Gastroesophageal sphincter (tissue), 4 donors: ENCODE results near the gene TOMM5. TPM values are rescaled to one million over a fixed set of nuclear protein-coding genes. Genes with fewer than 3 reads are reported as not detected.
"Not testable (repeated sequence)": the region's sequence is repeated elsewhere in the genome, so short reads cannot be mapped to it uniquely, and the experiment has no call there.

Experiments used
- ATAC-seq: fragments of 150-250 bp; one replicate; pipeline ENCODE4 v1.9.1; 2016; ENCODE audit warnings: mild to moderate bottlenecking, moderate library complexity
- H3K27ac ChIP-seq, 4 donors: fragments of 200-600 bp; sonication (generic) in 3 of 4; 1 replicate in 3 of 4; 2 replicates in 1 of 4; pipeline ENCODE4 v1.5.1; 2016 to 2019
- H3K27me3 ChIP-seq: fragments of 200-600 bp; sonication (generic); one replicate; pipeline ENCODE4 v1.5.1; 2019
- H3K36me3 ChIP-seq, 2 donors: fragments of 200-600 bp; sonication (generic); one replicate each; pipeline ENCODE4 v1.5.1; 2019; ENCODE audit warnings: control low read depth in 1 of 2
- H3K4me1 ChIP-seq, 3 donors: fragments of 200-600 bp; sonication (generic); 1 replicate in 2 of 3; 2 replicates in 1 of 3; pipeline ENCODE4 v1.5.1; 2016 to 2019; ENCODE audit warnings: control low read depth in 2 of 3
- H3K4me3 ChIP-seq, 2 donors: fragments of 200-600 bp; sonication (generic); one replicate each; pipeline ENCODE4 v1.5.1; 2019; ENCODE audit warnings: mild to moderate bottlenecking in 1 of 2, moderate library complexity in 1 of 2
- H3K9me3 ChIP-seq, 3 donors: fragments of 200-600 bp; sonication (generic); one replicate each; pipeline ENCODE4 v1.5.1; 2017 to 2019; ENCODE audit warnings: control low read depth in 2 of 3
- EP300 ChIP-seq: sonication (generic); formaldehyde crosslinking; IDR thresholded peaks from one replicate; pipeline ENCODE4 v1.6.1; 2017; ENCODE audit warnings: antibody characterized with exemption, mild to moderate bottlenecking
- POLR2A ChIP-seq, 2 donors: fragments of 450-650 bp; IDR thresholded peaks; one replicate each; pipeline ENCODE4 v1.6.1; 2017; ENCODE audit warnings: antibody characterized with exemption in 2 of 2, mild to moderate bottlenecking in 2 of 2, moderate library complexity in 1 of 2
- POLR2AphosphoS5 ChIP-seq: sonication (generic); formaldehyde crosslinking; IDR thresholded peaks from one replicate; pipeline ENCODE4 v1.6.1; 2017; ENCODE audit warnings: antibody characterized with exemption
- WGBS, 2 donors: methylation state at CpG; one replicate each; pipeline ENCODE4 v1.1.5; 2018; ENCODE audit warnings: low coverage in 1 of 2; 5-methylcytosine and 5-hydroxymethylcytosine counted together
- total RNA-seq, 4 donors: library from RNA; depleted of rRNA; stranded (reverse); fragments of >200 nt; gene quantifications; one replicate each; pipeline ENCODE4 v1.1.0, GENCODE V29; 2016
- TF ChIP-seq, protein P1 (sequence below), 4 experiments: fragments of 200-600 bp in 2 of 4; fragments of 450-650 bp in 2 of 4; sonication (generic) in 1 of 4; IDR thresholded peaks; one replicate each; pipeline ENCODE4 v1.5.1; 2017 to 2019; ENCODE audit warnings: antibody characterized with exemption in 4 of 4, mild to moderate bottlenecking in 2 of 4, moderate library complexity in 2 of 4

TOMM5 gene
- total RNA-seq, 4 donors from 2014 or later, result 46.8 to 85.6 (median 82.5) TPM

DNA sequence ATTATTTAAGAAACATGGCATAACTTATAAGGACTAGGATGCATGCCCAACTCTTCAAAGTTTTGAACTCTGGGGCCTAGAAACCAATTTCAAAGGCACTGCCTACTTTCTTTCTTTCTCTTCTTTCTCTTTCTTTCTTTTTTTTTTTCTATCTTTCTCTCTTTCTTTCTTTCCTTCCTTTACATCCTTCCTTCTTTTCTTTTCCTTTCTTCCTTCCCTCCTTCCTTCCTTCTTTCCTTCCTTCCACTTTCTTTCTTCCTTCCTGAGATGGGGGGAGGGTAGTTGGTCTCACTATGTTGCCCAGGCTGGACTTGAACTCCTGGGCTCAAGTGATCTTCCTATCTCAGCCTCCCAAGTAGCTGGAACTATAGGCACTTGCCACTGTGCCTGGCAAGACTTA is 15.9 kb upstream of the TOMM5 start:
- Histone ChIP-seq H3K27ac (no peak overlapping the region), H3K4me1 (no peaks in the 10 kb centered on the region), H3K9me3 (no peaks in the 10 kb centered on the region), H3K36me3 (no peaks in the 10 kb centered on the region), H3K4me3 (no peak overlapping the region), H3K27me3 (peaks cover 20% of the 10 kb centered on the region)
- no peak for ATAC-seq
- TF ChIP-seq POLR2AphosphoS5, result no peak
- TF ChIP-seq, protein P1, sequence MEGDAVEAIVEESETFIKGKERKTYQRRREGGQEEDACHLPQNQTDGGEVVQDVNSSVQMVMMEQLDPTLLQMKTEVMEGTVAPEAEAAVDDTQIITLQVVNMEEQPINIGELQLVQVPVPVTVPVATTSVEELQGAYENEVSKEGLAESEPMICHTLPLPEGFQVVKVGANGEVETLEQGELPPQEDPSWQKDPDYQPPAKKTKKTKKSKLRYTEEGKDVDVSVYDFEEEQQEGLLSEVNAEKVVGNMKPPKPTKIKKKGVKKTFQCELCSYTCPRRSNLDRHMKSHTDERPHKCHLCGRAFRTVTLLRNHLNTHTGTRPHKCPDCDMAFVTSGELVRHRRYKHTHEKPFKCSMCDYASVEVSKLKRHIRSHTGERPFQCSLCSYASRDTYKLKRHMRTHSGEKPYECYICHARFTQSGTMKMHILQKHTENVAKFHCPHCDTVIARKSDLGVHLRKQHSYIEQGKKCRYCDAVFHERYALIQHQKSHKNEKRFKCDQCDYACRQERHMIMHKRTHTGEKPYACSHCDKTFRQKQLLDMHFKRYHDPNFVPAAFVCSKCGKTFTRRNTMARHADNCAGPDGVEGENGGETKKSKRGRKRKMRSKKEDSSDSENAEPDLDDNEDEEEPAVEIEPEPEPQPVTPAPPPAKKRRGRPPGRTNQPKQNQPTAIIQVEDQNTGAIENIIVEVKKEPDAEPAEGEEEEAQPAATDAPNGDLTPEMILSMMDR (IDR thresholded peaks at IDR 0.05), result no peak
- TF ChIP-seq POLR2A (IDR thresholded peaks at IDR 0.05), result no peak
- no peak for TF ChIP-seq EP300

DNA sequence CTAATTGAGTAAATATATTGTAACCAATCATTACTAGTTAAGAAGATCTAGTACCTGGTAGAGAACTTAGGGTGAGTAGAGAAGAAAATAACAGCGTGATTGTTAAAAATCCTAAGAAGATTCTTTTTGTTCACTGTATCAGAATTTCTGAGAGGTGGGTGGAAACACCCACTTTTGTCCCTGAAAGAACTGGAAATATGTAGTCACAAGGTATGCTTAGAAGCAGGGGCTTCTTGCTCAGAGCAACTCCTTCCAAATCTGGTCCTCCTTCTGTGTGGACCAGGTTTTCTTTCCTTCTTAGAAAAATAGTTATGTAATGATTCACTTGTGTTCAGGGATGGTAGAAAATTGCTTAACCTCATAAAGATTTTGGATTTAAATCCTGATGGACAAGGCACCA is 11.9 kb upstream of the TOMM5 start:
- Histone ChIP-seq H3K9me3 (no peaks in the 10 kb centered on the region), H3K4me3 (no peak overlapping the region), H3K36me3 (no peaks in the 10 kb centered on the region), H3K4me1 (peaks cover 0 to 4% (median 0%) of the 10 kb centered on the region in 3 donors), H3K27ac (no peak overlapping the region), H3K27me3 (peaks cover 12% of the 10 kb centered on the region)
- no peak for TF ChIP-seq POLR2A (IDR thresholded peaks at IDR 0.05)
- no peak for TF ChIP-seq POLR2AphosphoS5
- TF ChIP-seq, protein P1 (IDR thresholded peaks at IDR 0.05), result no peak
- TF ChIP-seq EP300, result no peak
- no peak for ATAC-seq
- 80 to 90% methylated on average over 1 of the region's 1 CpG for WGBS, 2 donors

DNA sequence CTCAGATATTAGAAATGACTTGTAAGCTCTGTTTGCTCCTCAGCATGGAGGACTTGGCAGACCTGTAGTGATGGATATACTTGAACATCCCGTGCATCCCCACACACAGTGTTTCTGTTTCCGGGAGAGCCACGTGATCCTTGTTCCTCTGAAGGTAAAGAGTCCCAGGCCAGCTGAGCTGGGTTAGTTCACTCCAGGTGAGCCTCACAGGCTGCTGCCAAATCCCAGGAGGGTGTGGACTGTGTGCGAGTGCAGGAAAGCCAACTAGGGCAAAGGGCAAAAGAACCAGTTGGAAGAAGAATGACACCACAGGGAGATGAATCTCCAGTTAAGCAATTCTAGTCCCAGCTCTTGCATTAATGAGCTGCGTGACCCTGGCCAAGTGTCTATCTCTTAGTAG is 10.4 kb upstream of the TOMM5 start:
- peaks cover 0 to 4% (median 0%) of the 10 kb centered on the region in 3 donors for H3K4me1 ChIP-seq
- H3K4me3 ChIP-seq, result no peak overlapping the region
- WGBS, 2 donors, result 63 to 64% methylated on average over 3 to 4 of the region's 5 CpGs
- no peak overlapping the region for H3K27ac ChIP-seq
- peak; percentile 68 for ATAC-seq
- H3K9me3 ChIP-seq, result no peaks in the 10 kb centered on the region
- no peak for TF ChIP-seq POLR2AphosphoS5
- TF ChIP-seq POLR2A (IDR thresholded peaks at IDR 0.05), result no peak
- TF ChIP-seq, protein P1 (IDR thresholded peaks at IDR 0.05), result no peak
- TF ChIP-seq EP300, result no peak
- H3K27me3 ChIP-seq, result peaks cover 12% of the 10 kb centered on the region
- H3K36me3 ChIP-seq, result no peaks in the 10 kb centered on the region

DNA sequence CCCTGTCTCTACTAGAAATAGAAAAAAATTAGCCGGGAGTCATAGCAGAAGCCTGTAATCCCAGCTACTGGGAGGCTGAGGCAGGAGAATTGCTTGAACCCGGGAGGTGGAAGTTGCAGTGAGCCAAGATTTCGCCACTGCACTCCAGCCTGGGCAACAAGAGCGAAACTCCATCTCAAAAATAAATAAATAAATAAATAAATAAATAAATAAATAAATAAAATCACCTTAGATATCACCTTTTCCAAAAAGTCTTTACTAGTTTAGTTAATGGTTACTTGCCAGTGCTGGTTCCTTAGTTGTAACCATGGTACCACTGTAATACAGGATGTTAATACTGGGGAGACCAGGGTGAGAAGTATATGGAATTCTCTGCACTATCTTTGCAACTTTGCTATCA is 9.7 kb upstream of the TOMM5 start:
- H3K36me3 ChIP-seq, H3K4me3 ChIP-seq, ATAC-seq, H3K4me1 ChIP-seq, H3K9me3 ChIP-seq, H3K27ac ChIP-seq: not testable (repeated sequence)
- H3K27me3 ChIP-seq, result peaks cover 20% of the 10 kb centered on the region
- 97% methylated on average over 4 of the region's 4 CpGs; no CpG with 5 or more reads in 1 of the 2 donors for WGBS, 2 donors

DNA sequence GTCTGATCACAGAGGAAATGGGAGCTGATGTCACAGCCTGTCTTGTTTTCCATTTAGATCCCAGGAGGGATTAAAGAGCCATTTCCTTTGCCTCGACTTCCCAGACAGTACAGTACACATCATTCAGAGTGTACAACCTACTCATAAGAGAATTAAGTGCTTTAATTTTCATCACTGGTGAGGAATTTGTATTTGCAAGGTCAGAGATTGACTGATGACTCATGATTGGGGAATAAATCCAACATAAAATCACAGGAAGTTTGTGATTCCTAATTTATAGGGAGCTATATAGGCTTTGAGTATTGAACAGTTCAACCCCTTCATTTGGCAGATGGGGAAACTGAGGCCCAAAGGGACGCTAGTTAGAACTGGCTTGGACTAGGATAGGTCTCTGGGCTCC is 4.1 kb upstream of the TOMM5 start:
- Histone ChIP-seq H3K4me1 (peaks cover 0 to 20% (median 4%) of the 10 kb centered on the region in 3 donors), H3K4me3 (no peak overlapping the region), H3K9me3 (no peaks in the 10 kb centered on the region), H3K27me3 (peaks cover 13% of the 10 kb centered on the region), H3K36me3 (no peaks in the 10 kb centered on the region), H3K27ac (no peak overlapping the region)
- ATAC-seq, result no peak
- 47 to 71% methylated on average over 2 of the region's 2 CpGs for WGBS, 2 donors
- TF ChIP-seq POLR2A (IDR thresholded peaks at IDR 0.05), result no peak
- no peak for TF ChIP-seq POLR2AphosphoS5
- no peak for TF ChIP-seq EP300
- TF ChIP-seq, protein P1 (IDR thresholded peaks at IDR 0.05), result no peak
